NCI-H2171 (cell line): Measurements from ENCODE around the gene BTRC.
"Not testable (repeated sequence)": the region's sequence is repeated elsewhere in the genome, so short reads cannot be mapped to it uniquely, and the experiment has no call there.

Experiments used
- DNase-seq: peaks from one replicate; lab custom pipeline; 2025; lab: John Stamatoyannopoulos, UW

The BTRC gene

DNA sequence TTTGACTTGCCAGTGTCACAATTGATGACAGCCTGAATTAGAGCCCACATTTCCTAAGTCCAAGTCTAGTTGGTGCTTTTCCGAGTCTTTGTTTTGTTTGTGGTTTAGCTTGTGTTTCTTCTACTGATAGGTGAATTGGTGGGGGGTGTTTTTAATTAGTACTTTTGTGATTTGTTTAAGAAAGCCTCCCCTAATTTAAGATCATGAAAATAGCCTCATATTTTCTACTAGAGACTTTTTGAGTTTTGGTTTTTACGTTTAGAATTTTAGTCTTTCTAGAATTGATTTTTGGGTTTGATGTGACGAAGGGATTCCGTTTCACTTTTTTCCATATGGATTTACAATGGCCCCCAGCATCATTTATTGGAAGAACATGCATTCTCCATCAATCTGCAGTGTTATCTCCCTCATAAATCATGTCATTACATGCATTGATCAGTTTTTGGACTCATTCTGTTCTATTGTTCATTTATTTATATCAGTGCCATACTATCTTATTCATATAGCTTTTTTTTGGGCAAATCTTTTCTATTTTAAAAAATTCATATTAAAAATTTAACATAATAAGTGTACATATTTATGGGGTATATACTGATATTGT lies 32.8 kb downstream of the BTRC start:
- DNase-seq = no peak

DNA sequence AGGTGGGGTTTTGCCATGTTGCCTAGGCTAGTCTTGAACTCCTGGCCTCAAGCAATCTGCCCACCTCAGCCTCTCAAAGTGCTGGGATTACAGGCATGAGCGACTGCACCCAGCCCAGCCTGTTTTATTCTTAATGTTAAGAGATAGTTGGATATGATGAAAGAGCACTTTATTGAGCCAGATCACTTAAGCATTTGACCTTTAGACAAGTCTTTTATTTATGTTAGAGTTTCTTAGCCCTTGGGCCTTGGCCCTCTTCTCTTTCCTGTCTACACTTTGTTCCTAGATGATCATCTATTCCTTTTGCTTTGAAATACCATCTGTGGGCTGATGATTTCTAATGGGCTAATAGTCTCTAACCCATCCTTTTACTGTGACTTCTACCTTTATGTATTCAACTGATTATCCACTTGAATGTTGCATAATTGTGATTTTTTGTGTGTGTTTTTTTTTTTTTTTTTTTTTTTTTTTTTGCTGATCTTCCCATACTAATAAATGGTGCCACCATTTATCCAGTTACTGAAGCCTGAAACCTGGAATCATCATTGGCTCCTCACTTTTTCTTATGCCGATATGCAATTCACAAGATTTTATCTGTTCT lies 34.8 kb downstream of the BTRC start:
- no peak for DNase-seq

DNA sequence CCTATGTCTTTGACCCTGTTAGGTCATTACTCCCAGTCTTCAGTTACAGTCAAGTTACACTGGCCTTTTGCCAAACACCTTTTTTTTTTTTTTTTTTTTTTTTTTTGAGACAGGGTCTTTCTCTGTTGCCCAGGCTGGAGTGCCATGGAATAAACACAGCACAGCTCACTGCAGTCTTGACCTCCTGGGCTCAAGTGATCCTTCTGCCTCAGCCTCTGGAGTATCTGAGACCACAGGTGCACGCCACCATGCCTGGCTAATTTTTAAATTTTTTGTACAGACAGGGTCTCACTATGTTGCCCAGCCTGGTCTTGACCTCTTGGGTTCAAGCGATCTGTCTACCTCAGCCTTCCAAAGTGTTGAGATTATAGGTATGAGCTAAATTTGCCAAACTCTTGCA lies 35.6 kb downstream of the BTRC start:
- DNase-seq = not testable (repeated sequence)

DNA sequence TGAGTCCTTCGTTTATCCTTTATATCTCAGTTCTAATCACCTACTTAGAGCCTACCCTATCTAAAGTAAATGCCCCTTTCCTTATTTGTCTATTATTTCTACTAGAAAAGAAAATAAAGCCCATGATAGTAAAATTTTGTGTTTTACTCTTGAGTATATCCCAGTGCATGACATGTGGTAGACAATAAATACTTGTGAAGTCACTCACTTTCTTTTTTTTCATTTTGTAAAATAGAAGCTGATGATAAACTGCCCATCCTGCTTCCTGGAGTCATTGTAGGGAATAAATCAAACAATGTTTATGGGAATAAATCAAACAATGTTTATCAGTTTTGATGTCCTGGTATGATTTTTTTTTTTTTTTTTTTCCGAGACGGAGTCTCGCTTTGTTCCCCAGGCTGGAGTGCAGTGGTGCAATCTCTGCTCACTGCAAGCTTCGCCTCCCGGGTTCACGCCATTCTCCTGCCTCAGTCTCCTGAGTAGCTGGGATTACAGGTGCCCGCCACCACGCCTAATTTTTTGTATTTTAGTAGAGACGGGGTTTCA lies 36.1 kb downstream of the BTRC start:
- no peak for DNase-seq

DNA sequence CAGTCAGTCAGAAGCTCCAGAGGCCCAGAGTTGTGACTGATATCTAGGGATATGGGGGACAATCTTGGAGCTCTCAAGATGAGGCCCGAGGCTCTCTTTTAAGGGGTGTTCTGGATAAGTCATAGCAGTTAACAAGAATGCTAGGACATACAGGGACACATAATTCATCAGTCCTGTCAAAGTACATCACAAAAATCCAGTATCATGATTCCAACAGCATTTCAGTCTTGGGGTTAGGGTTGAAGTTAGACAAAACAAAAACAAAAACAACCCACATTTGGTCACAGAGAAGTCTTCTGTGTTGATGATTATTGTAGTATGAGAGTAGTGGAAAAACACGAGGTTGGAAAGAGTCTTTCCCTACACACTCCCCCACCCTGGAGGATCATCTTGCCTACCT lies 39.4 kb downstream of the BTRC start:
- no peak for DNase-seq

DNA sequence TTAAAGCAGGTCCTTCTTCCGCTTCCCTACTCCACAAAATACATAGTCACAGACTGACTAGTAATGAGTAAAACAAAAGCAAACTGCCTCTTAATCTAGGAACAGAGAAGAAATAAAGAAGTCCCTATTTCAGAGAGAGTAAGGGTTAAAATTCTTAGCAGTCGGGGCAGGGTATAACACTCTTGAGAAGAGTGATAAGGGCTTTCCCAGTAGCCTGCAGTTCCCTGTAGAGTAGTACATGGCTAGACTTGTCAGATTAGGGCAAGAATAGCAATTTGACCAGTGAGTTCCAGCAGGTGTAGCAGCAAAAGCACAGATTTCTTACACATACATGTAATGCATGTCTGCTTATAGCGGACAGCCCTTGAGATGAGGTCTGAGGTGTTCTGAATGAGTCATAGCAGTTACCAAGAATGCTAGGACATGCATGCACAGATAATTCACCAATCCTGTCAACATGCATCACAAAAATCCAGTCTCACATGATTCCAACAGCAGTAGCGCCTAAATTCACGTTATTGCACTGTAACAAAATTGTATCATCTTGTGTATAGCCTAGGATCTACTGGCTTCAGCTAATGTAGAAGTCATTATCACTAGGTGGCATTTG lies 40.7 kb downstream of the BTRC start:
- no peak for DNase-seq

DNA sequence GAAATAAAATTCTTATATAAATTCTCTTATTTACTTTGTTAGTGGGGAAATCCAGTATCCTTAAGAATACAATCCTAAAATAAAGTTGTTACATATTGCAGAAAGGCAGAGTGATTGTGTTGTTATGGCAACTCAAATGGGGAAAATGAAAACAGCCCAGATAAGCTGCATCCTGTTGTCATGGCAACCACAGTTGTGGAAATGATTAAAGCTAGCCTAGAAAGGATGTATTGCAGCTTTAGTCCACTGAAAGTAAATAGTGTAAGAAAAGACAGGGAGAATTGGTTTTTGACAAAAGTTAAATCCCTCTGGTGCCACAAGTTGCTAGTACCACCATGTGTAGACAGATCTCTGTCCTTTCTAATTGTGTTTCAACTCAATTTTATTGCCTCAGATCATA lies 43.2 kb downstream of the BTRC start:
- DNase-seq = no peak

DNA sequence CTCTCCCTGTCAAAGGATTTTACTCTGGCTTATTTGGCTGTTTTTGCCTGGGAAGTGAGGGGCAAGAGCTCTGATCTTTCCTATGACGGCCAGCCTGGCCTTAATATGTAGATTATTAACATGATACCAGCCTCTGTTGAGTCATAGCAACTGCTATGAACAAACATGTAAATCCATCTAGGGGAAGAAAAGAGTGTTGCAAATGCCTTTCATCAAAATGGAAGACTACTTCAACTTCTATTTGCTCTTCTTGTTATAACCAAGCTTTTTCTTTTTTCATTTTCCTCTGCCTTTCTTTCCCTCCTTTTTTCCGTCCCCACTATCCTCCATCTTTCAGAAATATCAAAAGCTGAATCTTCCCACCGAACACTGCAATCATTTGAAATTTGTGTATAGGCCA lies 46.6 kb downstream of the BTRC start:
- no peak for DNase-seq

DNA sequence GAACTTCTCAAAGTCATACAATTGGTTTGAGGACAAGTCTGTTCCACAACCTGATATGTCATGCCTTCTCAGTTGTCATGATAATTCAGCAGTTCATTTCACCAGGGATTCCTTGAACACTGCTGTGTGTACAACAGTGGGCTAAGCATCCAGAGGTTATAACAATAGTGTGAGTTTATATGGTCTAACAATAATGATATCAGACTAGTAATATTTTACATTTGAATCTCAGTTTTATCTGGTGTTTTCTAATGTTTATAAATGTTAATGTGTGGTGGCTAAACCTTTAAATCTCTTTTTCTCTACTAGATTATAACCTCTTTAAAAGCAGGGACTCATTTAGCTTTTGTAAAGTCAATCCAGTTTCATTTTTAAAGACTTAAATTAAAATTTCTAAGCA lies 48.7 kb downstream of the BTRC start:
- DNase-seq = no peak

DNA sequence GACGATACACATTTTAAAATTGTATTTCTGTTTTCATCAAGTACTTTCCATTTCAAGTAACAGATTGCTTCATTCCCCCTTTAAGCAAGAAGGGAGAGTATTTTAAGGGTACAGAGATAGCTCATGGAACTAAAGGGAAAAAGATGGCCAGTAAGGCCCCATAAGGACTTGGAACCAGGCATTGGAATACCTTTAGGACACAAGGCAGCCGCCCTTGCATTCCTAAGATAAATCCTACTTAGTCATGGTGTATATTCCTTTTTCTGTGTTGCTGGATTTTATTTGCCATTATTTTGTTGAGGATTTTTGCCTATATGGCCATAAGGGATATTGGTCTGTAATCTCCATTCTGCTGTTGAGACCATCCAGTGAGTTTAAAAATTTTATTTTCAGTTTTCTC lies 49.2 kb downstream of the BTRC start:
- DNase-seq = no peak

DNA sequence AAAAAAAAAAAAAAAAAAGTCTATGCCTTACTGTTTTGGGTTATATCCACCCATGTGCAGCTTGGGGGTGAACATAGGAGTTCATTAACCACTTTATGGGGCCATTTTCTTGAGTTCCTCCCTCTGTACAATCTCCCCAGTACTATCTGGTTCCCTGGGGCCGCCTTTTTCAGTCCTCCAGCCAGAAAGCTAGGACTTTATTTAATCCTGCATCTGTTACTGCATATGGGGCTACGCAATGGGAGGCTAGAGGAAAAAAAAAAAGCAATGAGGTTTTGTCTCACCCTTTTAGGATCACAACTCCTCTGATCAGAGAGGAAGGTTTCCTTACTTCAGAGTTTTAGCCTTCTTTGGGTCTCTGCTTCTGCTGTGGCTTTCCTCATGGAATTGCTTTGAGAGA lies 51.0 kb downstream of the BTRC start:
- peak; percentile 13 for DNase-seq

DNA sequence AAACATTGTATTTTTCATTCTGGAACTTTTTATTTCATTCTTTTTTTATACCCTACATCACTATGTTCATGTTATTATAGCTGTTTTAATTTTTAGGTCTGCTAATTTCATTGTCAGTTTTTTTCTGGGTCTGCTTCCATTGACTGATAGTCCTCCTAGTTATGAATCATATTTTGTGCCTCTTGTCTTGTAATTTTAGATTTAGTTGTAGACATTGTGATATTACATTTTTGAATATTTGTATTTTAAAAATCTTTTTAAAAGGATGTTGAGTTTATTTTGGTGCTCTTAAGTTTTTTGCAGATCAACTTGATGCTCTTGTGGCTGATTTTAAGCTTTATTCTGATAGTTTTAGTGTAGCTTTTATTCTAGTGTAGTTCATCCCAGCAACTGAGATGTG lies 57.6 kb downstream of the BTRC start:
- DNase-seq = no peak

DNA sequence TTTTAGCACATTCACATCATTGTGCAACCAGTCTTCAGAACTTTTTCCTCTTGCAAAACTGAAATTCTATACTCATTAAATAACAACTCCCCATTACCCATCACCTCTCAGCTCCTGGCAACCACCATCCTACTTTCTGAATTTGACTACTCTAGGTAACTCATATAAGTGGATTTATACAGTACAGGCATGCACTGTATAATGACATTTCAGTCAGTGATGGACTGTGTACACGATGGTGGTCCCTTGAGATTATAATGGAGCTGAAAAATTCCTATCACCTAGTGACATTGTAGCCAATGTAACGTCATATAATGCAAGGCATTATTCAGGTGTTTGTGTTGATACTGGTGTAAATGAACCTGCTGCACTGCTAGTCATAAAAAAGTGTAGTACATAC lies 60.1 kb downstream of the BTRC start:
- DNase-seq = no peak

DNA sequence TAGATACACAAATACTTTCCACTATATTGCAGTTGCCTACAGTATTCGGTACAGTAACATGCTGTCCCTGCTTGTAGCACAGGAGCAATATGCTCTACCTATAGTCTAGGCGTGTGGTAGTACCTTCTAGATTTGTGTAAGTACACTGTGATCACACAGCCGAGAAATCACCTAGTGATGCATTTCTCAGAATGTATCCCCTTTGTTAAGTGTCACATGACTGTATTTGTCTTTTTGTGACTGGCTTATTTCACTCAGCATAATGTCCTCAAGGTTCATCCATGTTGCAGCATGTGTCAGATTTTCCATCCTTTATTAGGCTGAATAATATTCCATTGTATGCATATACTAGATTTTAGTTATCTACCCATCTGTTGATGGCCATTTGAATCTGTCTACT lies 61.9 kb downstream of the BTRC start:
- no peak for DNase-seq

DNA sequence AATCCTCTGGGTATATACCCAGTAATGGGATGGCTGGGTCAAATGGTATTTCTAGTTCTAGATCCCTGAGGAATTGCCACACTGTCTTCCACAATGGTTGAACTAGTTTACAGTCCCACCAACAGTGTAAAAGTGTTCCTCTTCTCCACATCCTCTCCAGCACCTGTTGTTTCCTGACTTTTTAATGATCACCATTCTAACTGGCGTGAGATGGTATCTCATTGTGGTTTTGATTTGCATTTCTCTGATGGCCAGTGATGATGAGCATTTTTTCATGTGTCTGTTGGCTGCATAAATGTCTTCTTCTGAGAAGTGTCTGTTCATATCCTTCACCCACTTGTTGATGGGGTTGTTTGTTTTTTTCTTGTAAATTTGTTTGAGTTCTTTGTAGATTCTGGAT lies 68.0 kb downstream of the BTRC start:
- DNase-seq = not testable (repeated sequence)

DNA sequence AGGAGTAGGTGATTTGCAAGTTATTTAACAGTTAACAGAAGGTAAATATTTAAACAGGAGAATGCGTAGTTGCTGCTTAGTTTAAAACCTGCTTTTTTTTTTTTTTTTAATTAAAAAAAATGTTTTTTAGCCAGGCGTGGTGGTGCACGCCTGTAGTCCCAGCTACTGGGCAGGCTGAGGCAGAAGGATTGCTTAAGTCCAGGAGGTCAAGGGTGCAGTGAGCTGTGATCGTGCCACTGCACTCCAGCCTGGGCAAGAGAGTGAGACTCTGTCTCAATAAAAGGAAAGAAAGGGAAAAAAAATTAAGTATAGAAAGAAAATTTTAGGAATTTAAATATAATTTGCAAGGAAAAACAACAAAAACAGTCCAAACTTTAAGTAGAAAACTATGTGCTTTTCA lies 71.6 kb downstream of the BTRC start:
- DNase-seq = no peak

DNA sequence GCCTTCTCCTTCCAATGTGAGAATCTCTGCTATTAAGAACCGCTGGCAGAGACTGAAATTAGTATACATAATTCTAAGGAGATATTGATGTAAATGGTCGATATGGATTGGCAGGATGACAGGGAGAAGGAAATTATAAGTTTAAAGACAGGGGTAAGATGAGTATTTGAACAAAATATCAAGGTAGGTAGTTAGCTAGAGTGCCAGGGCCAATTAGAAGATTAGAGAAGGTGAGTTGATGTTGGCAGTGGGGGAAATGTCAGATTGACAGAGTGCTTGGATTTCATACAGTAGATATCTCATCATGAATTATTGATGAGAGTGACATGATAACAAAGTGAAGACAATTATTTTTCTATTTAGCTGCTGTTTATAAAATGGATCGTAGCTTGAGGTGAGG lies 74.1 kb downstream of the BTRC start:
- no peak for DNase-seq

DNA sequence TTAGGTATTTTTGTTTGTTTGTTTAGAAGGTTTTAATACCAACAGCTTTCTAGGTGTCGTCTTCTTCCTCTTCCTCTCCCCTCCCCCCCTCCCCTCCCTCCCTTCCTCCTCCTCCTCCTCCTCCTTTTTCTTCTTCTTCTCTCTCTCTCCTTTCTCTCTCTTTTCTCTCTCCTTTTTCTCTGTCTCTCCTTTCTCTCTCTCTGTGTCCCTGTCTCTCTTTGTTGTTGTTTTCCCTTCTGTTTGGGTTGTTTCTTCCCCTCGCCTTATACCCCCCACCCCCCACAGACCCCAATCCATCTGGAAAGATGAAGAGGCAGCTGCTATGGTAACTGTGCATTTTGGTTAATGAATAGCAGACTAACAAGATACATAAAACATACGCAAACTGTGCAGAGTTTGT lies 75.5 kb downstream of the BTRC start:
- DNase-seq = no peak

DNA sequence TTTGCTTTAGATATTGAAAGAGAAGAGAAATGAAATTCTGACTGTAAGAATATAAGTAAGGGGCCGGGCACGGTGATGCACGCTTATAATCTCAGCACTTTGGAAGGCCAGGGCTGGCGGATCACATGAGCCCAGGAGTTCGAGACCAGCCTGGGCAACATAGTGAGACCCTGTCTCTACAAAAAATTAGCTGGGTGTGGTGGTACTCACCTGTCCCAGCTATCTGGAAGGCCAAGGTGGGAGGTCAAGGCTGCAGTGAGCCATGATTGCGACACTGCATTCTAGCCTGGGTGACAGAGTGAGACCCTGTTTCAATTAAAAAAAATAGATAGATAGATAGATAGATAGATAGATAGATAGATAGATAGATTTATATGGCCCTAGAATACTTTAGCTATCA lies 82.3 kb downstream of the BTRC start:
- no peak for DNase-seq

DNA sequence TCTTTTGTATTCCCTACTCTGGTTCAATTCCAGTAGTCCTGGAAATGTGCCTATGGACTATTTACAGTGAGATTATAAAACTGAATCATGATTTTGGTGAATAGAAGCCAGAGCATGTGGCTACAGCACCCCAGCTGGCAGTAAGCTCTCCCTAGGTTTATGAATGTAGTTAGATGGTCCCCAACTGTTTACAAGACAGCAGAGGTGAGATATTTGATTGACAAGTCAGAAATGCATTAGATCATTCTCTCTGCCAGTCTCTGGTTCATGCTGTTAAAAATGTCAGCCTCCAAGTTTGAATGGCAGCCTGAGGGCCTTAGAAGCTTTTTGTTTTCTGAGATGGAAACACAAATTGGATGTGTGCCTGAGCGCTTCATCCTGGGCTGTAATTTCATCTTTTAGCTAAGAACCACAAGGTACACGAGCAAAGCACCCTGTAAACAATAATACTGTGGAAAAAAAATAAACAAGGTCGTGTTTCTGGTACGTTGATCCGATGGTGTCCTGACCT lies 85.0 kb downstream of the BTRC start:
- DNase-seq = no peak

DNA sequence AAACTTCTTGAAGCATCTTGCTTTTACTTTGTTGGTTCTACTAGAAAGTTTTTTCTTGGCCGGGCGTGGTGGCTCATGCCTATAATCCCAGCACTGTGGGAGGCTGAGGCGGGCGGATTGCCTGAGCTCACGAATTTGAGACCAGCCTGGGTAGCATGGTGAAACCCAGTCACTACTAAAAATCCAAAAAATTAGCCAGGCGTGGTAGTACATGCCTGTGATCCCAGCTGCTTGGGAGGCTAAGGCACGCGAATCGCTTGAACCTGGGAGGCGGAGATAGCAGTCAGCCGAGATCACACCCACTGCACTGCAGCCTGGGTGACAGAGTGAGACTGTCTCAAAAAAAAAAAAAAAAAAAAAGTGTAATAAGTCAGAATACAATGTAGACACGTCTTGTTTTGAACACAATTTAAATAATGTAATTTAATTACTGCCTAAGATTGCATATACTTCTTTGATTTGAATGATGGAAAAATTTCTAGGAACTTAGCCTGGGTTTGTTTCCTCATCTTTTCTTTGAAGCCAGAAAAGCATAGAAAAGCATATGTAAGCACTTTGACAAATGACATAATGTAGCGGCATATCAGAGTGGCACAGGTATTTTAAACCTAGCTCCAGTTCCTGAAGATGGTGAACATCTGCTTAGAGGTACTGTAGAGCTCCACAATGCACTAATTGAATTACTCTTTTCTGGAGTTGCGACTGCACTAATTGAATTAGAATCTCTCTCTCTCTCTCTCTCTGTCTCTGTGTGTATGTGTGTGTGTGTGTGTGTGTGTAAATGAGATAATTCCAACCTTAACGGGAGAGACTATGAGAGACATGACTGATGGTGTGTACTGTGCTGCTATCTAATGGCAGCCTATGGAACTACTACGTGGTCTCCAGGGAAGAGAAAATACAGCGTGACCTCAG lies 87.8 kb downstream of the BTRC start:
- DNase-seq = no peak

DNA sequence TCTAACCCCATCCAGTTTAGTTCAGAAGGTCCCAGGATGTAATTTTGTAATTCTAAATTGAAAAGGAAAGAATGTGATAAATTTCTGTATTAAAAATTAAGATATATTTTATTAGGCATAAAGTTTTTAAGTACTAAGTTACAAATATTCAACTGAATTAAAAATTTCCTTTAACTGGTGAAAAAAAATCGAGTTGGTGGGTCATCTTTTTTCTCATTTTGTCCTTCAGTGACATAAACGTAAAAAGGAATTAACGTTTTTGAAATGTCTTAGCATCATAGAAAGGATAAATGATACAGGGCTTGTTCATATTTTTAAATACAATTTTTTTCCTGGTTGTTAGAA lies 88.5 kb downstream of the BTRC start:
- DNase-seq = no peak
